SK-N-SH treated with all-trans-retinoic acid at 6 μM for 48 hours (cell line): Measurements from ENCODE around the gene CTNNAL1.

Experiments
- CREB5 ChIP-seq: fragments of 250-450 bp; sonication (Bioruptor Pico); IDR thresholded peaks from 2 replicates; pipeline ENCODE4 v1.5.1; 2020; ENCODE audit warnings: low read depth, mild to moderate bottlenecking, moderate library complexity
- CSDC2 ChIP-seq: fragments of 250-450 bp; sonication (Bioruptor Pico); IDR thresholded peaks from 2 replicates; pipeline ENCODE4 v1.5.0; 2020; ENCODE audit warnings: mild to moderate bottlenecking, moderate library complexity
- ISL1 ChIP-seq: fragments of 250-450 bp; sonication (Bioruptor Pico); IDR thresholded peaks from 2 replicates; pipeline ENCODE4 v2.1.2; 2022; ENCODE audit warnings: mild to moderate bottlenecking, moderate library complexity
- PPARA ChIP-seq: fragments of 250-450 bp; sonication (Bioruptor Pico); IDR thresholded peaks from 2 replicates; pipeline ENCODE4 v1.5.0; 2020; ENCODE audit warnings: mild to moderate bottlenecking, borderline replicate concordance
- RARB ChIP-seq: fragments of 250-450 bp; sonication (Bioruptor Pico); IDR thresholded peaks from 2 replicates; pipeline ENCODE4 v1.8.0; 2021; ENCODE audit warnings: mild to moderate bottlenecking, moderate library complexity
- SNAI2 ChIP-seq: fragments of 250-450 bp; sonication (Bioruptor Pico); IDR thresholded peaks from 2 replicates; pipeline ENCODE4 v1.5.0; 2020; ENCODE audit warnings: mild to moderate bottlenecking, moderate library complexity
- TCF4 ChIP-seq: fragments of 250-450 bp; sonication (Bioruptor Pico); IDR thresholded peaks from 2 replicates; pipeline ENCODE4 v1.8.0; 2021; ENCODE audit warnings: mild to moderate bottlenecking, moderate library complexity, borderline replicate concordance
- TOX ChIP-seq: fragments of 250-450 bp; sonication (Bioruptor Pico); IDR thresholded peaks from 2 replicates; pipeline ENCODE4 v1.8.0; 2021; ENCODE audit warnings: mild to moderate bottlenecking, moderate library complexity, borderline replicate concordance
- ZC3H10 ChIP-seq: fragments of 250-450 bp; sonication (Bioruptor Pico); IDR thresholded peaks from 2 replicates; pipeline ENCODE4 v1.5.1; 2021; ENCODE audit warnings: mild to moderate bottlenecking, moderate library complexity
- ZFP30 ChIP-seq: fragments of 450-650 bp; formaldehyde crosslinking; IDR thresholded peaks from 2 replicates; pipeline ENCODE4 v1.5.0; 2022; ENCODE audit warnings: mild to moderate bottlenecking, moderate library complexity
- ZNF565 ChIP-seq: fragments of 450-650 bp; formaldehyde crosslinking; conservative IDR thresholded peaks from 2 replicates; pipeline ENCODE4 v1.5.0; 2020; ENCODE audit warnings: low read depth, mild to moderate bottlenecking, moderate library complexity
- ZNF70 ChIP-seq: fragments of 450-650 bp; formaldehyde crosslinking; IDR thresholded peaks from 2 replicates; pipeline ENCODE4 v1.5.0; 2020; ENCODE audit warnings: mild to moderate bottlenecking, moderate library complexity
- TF ChIP-seq, protein P1 (sequence below): fragments of 250-450 bp; sonication (Bioruptor Pico); IDR thresholded peaks from 2 replicates; pipeline ENCODE4 v1.8.0; 2020; ENCODE audit warnings: mild to moderate bottlenecking, moderate library complexity, borderline replicate concordance
- TF ChIP-seq, protein P2 (sequence below): fragments of 250-450 bp; sonication (Bioruptor Pico); IDR thresholded peaks from 2 replicates; pipeline ENCODE4 v1.8.0; 2021; ENCODE audit warnings: low read depth, mild to moderate bottlenecking, moderate library complexity, borderline replicate concordance

DNA sequence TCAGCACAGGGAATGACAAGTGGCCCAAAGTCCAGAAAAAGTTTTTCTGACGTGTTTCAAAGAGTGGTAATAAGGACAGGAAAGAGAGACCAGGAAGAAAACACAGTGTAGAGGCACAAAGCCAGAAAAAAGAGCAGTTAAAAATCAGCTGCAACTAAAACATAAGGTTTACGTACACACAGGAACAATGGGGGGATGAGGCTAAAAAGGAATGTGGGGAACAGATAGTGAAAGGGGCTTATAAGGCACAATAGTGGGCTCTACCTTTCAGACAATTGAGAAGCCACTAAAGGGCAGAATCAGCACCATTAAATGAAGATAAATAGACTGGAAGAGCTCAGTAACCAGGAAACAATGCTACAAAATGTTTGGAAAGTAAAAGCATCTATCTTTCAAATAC is 84.9 kb downstream of the CTNNAL1 start:
- no peak for TF ChIP-seq ZNF565
- no peak for TF ChIP-seq ZNF70 (CRISPR knock-in tag)
- no peak for TF ChIP-seq CREB5 (CRISPR knock-in tag)
- no peak for TF ChIP-seq ISL1
- no peak for TF ChIP-seq TOX (CRISPR knock-in tag)
- TF ChIP-seq, protein P1, sequence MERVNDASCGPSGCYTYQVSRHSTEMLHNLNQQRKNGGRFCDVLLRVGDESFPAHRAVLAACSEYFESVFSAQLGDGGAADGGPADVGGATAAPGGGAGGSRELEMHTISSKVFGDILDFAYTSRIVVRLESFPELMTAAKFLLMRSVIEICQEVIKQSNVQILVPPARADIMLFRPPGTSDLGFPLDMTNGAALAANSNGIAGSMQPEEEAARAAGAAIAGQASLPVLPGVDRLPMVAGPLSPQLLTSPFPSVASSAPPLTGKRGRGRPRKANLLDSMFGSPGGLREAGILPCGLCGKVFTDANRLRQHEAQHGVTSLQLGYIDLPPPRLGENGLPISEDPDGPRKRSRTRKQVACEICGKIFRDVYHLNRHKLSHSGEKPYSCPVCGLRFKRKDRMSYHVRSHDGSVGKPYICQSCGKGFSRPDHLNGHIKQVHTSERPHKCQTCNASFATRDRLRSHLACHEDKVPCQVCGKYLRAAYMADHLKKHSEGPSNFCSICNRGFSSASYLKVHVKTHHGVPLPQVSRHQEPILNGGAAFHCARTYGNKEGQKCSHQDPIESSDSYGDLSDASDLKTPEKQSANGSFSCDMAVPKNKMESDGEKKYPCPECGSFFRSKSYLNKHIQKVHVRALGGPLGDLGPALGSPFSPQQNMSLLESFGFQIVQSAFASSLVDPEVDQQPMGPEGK (CRISPR knock-in tag) = no peak
- TF ChIP-seq, protein P2, sequence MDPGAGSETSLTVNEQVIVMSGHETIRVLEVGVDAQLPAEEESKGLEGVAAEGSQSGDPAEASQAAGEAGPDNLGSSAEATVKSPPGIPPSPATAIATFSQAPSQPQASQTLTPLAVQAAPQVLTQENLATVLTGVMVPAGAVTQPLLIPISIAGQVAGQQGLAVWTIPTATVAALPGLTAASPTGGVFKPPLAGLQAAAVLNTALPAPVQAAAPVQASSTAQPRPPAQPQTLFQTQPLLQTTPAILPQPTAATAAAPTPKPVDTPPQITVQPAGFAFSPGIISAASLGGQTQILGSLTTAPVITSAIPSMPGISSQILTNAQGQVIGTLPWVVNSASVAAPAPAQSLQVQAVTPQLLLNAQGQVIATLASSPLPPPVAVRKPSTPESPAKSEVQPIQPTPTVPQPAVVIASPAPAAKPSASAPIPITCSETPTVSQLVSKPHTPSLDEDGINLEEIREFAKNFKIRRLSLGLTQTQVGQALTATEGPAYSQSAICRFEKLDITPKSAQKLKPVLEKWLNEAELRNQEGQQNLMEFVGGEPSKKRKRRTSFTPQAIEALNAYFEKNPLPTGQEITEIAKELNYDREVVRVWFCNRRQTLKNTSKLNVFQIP (CRISPR knock-in tag) = no peak
- TF ChIP-seq ZFP30 = no peak
- no peak for TF ChIP-seq ZC3H10 (CRISPR knock-in tag)
- TF ChIP-seq CSDC2 (CRISPR knock-in tag) = no peak
- no peak for TF ChIP-seq SNAI2 (CRISPR knock-in tag)
- no peak for TF ChIP-seq RARB
- TF ChIP-seq PPARA (CRISPR knock-in tag) = no peak
- TF ChIP-seq TCF4 (CRISPR knock-in tag) = no peak
